Fibroblast of skin of left biceps (primary cell): ENCODE measurements around the gene MINDY3.
"Not testable (repeated sequence)": the region's sequence is repeated elsewhere in the genome, so short reads cannot be mapped to it uniquely, and the experiment has no call there.

Experiments used
- DNase-seq, 2 experiments: peaks; one replicate each; pipeline ENCODE4 v3.0.0-alpha.2; 2013; ENCODE audit warnings: low read depth in 2 of 2

The MINDY3 gene

DNA sequence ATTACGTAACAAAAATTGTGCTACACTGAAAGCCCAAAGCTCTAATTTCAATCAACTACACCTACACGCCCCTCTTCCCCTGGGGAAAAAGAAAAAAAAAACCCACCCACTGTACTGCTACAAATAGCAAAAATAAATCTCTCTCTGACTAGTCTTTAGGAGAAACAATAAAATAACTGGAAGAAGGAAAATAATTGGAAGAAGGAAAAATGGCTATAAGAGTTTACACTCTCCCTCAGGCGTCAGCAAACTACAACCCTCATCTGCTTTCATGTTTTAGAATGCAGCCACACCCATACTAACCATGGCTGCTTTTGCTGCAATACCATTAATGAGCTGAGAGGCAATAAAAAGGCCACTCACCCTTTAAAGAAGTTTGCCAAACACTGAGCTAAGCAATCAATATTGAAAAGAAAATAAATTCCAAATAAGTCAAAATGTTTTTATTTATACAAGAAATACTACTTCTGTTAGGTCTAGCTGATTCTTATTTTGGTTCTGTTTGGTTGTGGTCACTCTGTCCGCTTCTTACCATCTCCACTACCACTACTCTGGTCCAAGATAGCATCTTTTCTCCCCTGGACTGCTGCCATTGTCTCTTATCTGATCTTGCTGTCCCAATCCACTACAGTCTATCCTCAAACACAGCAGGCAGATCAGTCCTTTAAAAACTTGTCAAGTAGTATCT is 3.8 kb downstream of the MINDY3 start:
- no peak for DNase-seq

DNA sequence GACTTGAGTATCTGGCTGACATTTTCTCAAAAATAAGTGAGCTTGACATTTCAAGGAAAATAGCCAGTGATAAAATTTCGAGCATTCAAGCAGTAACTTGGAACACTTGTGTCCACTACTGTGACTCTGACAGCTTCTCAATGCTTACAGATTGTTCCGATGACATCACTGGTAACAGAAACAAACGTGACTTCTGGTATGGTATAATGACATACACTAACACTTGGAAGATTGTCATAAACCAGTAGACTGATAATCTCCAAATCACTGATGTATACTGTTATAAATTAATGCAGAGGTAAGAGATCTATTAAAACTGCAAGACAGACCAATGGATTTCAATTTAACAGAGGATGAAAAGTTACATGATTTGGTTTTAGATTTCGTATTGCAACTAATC is 6.5 kb downstream of the MINDY3 start:
- DNase-seq, result no peak

DNA sequence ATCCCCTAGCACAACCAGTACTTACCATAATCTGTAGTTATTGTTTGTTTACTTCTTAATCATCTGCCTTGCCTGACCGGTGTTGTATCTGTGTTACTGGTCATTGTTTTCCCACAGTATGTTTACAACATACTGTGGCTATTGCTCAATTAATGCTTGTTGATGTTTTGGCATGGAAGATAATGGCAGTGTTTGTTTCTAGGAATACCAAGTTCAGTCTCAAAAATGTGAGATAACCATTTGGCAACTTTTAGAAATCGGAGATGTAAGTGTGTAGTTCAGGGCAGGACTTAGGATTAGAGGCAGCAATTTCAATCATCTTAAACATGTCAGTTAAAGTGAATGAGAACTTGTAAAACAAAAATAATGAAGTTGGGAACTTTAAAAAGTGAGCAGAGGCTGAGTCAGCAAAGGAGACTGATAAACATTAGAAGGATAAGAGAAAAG is 8.2 kb downstream of the MINDY3 start:
- no peak for DNase-seq

DNA sequence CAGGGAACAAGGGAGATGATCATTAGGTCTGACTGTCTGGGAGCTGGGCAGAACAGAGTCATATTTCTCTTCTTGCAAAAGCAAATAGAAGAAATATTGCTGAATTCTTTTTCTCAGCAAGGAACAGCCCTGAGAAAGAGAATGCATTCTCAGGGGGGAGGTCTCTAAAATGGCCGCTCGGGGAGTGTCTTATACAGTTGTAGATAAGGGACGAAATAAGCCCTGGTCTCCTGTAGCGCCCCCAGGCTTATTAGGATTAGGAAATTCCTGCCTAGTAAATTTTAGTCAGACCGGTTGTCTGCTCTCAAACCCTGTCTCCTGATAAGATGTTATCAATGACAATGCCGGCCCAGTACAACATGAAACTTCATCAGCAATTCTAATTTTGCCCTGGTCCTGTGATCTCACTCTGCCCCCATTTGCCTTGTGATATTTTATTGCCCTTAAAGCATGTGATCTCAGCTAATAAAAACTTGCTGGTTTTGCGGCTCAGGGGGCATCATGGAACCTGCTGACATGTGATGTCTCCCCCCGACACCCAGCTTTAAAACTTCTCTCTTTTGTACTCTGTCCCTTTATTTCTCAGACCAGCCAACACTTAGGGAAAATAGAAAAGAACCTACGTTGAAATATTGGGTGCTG is 9.8 kb downstream of the MINDY3 start:
- DNase-seq, result not testable (repeated sequence)

DNA sequence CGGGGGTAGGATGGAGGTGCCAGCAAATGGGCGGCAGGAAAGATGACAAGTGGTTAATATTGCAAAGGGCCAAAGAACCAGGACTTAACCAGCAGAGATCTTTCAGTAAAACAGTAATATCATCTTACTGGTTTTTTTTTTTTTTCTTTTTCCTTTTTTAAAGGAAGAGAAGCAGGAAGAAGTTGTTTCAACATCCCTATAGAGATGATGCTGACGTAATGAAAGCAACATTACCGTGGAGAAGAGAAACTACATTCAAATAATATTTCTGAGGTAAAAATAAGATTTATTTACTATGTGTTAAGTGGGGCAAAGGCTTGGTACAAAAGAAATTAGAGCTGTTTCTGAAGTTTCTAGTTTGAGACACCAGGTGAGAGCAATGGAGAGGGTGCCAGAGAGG is 11.0 kb downstream of the MINDY3 start:
- DNase-seq, result no peak

DNA sequence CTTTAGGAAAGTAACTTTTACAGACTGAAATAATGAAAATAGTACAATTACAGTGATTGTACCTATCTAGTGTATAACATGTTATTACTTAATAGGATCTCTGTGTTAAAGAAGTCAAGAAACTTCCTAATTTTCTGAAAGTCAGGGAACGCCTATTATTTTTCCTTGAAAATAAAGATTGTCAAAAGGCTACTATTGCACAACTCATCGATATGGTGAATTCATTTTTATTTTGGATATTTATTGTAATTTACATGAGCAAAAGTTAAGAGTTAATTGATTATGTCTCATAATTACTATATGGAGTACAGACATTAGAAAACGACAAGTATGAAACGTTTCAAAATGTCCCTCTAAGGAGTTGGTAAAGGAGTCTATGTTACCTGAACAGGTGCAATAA is 12.8 kb downstream of the MINDY3 start:
- no peak for DNase-seq

DNA sequence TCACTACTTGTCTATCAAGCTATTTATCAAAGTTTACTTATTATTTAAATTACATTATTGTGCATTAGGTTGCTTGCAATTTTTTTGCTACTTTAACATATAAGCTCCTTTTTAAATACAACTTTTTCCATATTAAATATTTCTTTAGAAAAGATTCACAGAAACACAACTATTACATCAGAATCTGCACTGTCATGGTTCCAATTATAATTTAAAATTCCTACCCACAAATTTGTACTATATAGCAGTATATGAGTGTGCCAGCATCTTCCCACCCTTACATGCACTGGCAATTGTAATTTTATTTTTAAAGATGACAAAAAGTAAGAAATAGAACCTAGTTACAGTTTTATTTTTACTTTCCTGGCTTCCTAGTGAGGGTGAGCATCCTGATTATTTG is 15.8 kb downstream of the MINDY3 start:
- DNase-seq, result no peak

DNA sequence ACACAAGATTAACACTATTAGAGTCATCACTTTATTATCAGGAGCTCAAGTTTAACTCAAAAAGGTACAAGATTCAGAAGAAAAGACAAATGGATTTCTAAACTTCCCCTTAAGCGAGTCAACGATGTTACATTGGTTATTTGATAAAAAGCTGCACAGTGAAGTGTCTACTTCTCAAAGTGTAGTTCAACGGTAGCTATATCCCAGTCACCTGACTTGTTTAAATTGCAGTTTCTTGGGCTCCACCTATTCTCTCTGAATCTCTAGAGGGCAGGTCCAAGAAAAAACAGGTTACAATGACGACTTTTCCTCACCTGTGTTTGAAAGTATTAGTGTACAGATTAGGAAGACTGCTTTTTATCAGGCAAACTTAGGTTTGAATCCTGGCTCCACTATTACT is 16.6 kb downstream of the MINDY3 start:
- no peak for DNase-seq

DNA sequence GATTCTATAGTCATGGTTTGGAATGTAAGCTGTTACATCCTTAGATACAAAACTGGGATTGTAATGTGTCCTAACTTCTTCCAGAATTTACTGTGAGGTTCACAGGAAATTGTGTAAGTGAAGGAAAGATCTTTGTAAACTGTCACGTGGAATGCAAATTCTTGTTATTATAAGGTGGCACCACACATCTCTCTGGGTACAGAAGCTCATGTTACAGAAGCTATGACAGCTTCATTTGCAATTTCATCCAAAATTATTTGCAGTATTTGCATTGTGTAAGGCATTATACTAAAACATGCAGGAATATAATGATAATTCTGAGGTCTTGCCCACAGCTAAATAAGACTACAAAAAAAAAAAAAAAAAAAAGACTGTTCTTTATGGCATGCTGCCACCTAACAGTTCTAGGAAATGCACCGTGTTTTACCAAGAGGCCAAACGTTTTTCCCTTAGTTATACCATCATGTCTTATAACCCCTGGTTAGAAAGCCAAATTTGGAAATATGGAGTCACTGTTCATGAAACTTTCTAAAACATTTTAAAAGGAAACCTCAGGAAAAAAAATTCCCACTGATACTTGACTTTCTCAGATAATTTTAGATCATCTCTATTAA is 17.6 kb downstream of the MINDY3 start:
- no peak for DNase-seq

DNA sequence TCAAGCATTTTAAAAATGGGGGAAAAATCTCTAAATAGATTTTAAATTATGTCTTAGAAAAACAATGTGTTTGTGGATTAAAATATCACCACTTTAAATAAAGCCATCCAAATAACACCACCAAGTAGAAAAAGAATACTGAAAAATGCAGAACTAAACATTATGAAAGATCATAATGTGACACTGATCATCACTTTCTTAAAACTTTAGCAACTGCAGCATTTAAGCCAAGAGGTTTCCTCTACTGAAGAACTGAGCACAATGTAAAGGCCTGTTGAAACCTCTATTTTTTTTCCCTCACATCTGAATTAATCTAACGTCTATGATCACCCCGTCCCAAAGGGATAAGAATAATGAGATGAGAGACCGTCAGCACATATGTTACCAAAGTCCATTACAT is 18.6 kb downstream of the MINDY3 start:
- no peak for DNase-seq

DNA sequence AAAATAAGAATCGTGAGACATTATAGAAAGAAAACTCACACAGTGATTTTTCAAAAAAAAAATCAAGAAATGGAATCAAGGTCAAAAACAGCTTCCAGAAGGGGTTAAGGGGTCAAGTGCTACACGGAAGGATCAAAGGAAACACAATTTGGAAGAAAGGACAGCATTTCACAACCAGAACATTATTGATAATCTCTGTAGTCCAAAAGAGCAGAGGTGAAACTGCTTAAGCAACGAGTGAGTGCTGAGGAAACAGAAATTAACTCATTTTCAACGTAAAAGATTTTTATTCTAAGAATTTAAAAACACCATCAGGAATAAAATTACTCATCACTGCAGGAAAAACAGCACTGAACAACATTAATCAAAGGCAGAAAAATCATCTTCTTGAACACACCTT is 23.5 kb downstream of the MINDY3 start:
- DNase-seq, result no peak

DNA sequence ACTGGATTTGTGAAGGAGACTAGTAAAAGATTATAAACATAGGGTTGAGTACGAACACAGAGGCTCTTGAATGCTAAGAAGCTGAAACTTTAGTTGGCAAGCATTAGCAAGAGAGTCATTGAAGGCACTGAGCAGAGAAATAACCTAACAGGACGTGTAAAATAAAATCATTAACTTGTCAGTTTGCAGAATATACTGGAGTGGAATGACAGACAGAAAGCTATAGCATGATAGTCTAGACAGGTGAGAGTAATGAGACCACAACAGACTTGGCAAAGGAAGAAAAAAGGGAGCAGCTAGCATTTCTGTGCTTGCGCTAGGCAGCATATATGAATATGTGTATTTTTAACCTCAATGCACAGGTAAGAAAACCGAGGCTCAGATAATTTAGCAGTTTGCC is 30.8 kb downstream of the MINDY3 start:
- DNase-seq, result no peak

DNA sequence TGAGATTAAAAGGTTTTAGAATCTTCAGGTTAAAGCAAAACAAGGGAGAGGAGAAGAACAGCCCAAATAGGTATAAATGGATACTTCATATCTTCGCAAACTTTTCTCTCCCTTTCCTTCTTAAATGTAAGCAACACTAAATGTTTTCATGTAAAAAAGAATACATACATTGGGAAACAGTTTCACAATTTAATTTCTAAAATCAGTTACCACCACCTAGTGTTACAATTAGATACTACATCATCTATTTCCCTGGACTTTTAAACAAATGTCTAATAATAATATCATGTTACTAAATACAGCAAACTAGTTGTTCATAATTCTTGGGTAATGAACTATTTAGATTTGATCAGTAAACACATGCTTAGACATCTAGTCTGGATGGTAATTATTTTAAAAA is 35.8 kb downstream of the MINDY3 start:
- DNase-seq, result no peak

DNA sequence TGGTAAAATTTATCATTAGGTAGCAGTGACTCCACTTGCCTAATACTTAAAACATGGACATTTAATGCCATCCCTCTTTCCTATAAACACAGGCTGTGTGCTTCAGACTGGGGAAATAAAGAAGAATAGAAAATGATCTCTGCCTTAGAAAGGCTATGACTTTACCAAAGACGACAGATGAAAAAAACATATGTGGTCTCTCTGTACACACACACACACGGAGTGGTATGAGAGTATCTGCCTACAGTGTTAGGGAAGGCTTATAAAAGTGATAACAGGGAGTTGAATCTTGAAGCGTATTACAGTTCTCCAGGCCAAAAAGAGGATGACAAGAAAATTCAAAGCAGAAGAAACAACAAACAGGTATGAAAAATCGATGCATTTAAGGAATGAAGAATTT is 38.2 kb downstream of the MINDY3 start:
- no peak for DNase-seq

DNA sequence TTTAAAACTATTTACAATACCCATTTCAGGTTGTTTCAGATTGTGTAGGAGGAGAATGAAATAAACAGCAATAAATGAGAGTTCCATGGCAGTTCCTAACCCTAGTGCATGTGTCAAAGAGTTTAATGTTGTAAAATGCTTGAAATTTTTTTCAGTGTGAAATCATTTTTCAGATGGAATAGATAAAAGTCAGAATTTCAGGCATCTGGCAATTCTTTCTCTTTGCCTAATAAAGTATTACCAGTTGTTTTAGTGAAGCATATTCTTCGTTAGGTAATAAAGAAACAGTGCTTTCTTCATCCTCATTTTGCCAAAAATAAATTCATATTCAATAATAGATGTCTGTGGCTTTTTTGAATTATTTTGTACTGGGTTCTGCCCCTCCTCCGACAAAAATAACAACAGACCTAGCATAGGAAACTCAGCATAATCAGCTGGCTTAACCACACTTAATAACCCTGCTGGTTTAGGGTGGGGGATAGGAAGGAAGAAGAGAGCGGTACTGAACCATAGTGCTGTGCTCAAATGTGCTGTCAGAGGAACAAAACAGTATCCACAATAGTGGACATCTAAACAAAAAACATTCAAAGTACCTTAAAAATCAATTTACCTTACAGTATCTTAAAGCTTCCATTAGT is 39.1 kb downstream of the MINDY3 start:
- no peak for DNase-seq

DNA sequence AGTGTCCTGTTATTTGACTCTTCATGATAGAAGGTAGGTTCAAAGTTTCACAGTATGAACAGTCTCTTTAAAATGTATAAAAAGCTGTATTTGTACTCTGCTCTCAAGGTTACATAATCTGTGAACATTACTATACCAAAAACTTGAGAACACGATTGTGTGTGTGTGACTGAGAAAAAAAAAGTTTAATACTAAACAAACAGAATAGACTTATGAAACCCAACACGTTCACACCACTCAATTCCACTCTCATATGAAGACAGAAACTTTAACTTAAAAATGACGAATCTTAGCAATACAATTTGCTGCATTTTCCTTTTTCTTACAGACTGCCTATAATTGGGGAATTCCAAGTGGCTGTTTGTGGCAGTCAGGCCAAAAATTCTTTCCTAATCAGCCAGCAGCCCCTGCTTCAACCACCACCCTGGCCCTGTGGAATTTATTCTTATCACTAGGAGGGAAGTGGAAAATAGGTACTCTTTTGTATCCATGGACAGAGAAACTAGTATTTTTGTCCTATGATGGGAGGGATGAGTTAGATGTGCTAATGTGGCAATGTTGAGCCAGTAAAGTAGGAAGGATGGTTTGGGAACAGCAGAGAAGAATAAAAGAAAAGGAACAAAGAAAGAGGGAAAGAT is 42.8 kb downstream of the MINDY3 start:
- no peak for DNase-seq

DNA sequence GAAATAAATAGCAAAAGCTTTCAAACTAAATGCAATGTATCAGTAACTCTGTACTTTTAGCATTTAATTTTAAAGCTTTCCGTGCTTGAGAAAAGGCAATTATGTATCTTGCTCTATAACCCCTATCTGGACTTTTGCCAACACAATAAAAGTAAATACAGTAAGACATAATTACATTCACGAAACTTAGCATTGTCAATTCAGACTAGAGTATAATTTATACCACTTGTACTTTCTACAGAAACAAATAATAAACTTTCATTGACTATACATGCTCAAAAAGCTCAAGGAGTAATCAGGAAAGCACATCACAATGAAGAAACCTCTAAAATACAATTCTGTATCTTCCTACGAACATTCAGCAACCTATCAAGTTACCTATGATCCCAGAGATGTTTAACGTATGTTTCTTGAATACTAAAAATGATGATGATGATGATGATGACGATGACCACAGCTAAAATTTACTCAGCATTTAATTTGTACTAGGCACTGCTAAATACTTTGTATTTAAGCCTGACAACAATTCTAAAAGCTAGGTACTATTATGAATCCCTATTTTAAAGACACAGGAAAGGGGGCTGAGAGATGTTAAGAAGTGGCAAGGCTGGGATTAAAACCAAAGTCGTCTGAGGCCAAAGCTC is 44.9 kb downstream of the MINDY3 start:
- DNase-seq, result no peak

DNA sequence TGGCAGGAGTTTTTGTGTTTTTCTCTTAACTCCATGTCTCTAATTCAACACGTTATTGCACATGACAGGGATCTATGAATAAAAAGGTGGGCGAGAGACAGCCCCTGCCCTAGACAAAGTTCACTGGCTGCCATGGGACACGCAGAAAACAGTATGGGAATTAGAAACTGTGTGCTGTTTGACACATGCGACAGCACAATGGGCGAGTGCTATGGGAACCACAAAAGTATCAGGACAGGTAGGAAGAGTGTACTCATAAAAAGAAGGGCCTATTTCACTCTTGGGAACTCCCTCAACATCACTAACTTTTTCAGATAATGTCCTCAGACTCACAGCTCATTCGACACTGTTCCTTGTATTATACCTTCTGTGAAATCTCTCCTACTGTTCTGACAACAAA is 45.7 kb downstream of the MINDY3 start:
- DNase-seq, result no peak

DNA sequence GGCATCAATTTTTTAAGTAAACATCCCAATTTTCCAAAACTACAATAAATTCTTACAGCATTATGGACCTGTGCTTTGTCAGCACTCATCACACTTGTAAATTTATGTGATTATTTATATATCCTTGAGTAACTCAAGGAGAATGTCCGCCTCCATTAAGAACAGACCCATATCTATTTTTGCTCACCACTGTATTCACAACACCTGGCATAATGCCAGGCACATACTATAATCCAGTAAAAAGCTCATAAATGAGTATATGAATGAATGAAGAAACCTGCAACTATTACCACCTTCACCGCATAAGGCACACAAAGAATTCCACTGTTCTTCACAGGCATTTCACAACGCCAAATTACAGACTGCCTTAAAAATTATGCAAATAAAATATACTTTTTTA is 46.9 kb downstream of the MINDY3 start:
- no peak for DNase-seq

DNA sequence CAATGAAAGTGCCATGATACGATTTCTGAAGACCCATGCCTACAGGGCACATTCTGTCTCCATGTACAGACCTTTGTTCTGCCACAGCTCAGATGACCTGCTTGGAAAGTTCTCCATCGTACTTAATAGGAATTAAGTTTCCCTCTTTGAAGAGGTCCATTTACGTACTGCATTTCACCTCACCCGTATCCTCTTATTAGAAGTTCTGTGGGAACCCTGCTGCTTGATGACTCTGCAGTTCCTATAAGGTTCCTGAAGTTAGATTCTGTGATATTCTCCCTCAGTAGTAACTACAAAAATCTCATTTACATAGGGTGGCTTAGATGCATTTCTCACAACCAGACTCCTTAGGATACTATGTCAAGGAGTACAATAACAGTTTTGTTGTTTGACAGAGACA is 50.9 kb downstream of the MINDY3 start:
- DNase-seq, result no peak

DNA sequence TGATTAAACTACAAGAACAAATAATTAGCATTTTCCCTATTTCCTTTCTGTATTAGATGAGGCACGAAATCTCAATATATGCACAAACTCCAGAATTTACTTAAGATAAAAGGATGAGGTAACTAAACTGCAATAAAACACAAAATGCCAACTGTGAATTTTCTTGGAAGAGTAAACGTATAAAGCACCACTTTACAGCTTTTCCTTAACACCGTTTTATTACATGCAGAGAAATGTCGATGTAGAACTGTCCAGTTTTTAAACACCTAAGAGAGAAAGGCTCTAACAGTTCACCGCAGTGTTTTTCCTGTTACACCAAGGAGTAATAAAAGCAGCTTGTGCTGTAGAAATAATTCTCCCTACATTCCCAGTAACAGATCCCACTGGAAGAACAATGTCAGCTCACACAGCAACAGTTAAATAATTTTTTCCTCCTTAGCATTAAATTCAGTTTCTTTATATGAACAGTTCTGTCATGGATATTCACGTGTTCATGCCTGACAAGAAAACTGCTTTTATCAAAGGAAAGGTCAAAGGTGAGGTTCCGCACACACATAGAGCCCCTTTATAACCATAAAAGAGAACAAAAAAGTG is 52.0 kb downstream of the MINDY3 start:
- no peak for DNase-seq
